Parathyroid adenoma (tissue), 2 donors: ENCODE data around the gene CASP7.

Experiments used
- H2AFZ ChIP-seq: fragments of 300-600 bp; sonication (generic); one replicate; pipeline ENCODE4 v1.7.0; 2017; ENCODE audit warnings: antibody characterized with exemption, mild to moderate bottlenecking
- H3K27ac ChIP-seq: fragments of 300-600 bp; sonication (generic); one replicate; pipeline ENCODE4 v1.7.0; 2017
- H3K27me3 ChIP-seq: fragments of 300-600 bp; sonication (generic); one replicate; pipeline ENCODE4 v1.7.0; 2017; ENCODE audit warnings: low read length; ENCODE audit not compliant: control insufficient read depth, insufficient read depth
- H3K36me3 ChIP-seq: fragments of 300-600 bp; sonication (generic); one replicate; pipeline ENCODE4 v1.7.0; 2017; ENCODE audit warnings: low read length; ENCODE audit not compliant: control insufficient read depth, insufficient read depth
- H3K4me1 ChIP-seq: fragments of 300-600 bp; sonication (generic); one replicate; pipeline ENCODE4 v1.7.0; 2017; ENCODE audit warnings: control low read depth
- H3K4me2 ChIP-seq: fragments of 300-600 bp; sonication (generic); one replicate; pipeline ENCODE4 v1.7.0; 2017; ENCODE audit warnings: low read length
- H3K4me3 ChIP-seq: fragments of 300-600 bp; sonication (generic); one replicate; pipeline ENCODE4 v1.7.0; 2017; ENCODE audit warnings: low read depth, low read length
- H3K79me2 ChIP-seq: fragments of 300-600 bp; sonication (generic); one replicate; pipeline ENCODE4 v1.7.0; 2017; ENCODE audit warnings: control low read depth
- H3K9ac ChIP-seq: fragments of 300-600 bp; sonication (generic); one replicate; pipeline ENCODE4 v1.7.0; 2017; ENCODE audit warnings: mild to moderate bottlenecking
- H3K9me3 ChIP-seq: fragments of 300-600 bp; sonication (generic); one replicate; pipeline ENCODE4 v1.7.0; 2017; ENCODE audit warnings: low read length; ENCODE audit not compliant: control insufficient read depth
- CTCF ChIP-seq: fragments of 300-600 bp; sonication (generic); IDR thresholded peaks from one replicate; pipeline ENCODE4 v1.7.0; 2017; ENCODE audit warnings: antibody characterized with exemption, mild to moderate bottlenecking
- donor health status: primary hyperparathyroidism.

CASP7 gene

GRCh38 chr10:113752553-113752952 is 72.8 kb downstream of the CASP7 start:
- peaks cover 3% of the 10 kb centered on the region for H3K36me3 ChIP-seq
- H3K9ac ChIP-seq: no peak overlapping the region
- H3K9me3 ChIP-seq: no peaks in the 10 kb centered on the region
- no peak for TF ChIP-seq CTCF
- H3K4me1 ChIP-seq: no peaks in the 10 kb centered on the region
- H2AFZ ChIP-seq: no peak overlapping the region
- no peak overlapping the region for H3K4me2 ChIP-seq
- H3K79me2 ChIP-seq: no peaks in the 10 kb centered on the region
- no peak overlapping the region for H3K27ac ChIP-seq
- H3K4me3 ChIP-seq: no peak overlapping the region
- H3K27me3 ChIP-seq: no peaks in the 10 kb centered on the region

GRCh38 chr10:113753020-113753692 is 73.4 kb downstream of the CASP7 start:
- no peak overlapping the region for H3K4me3 ChIP-seq
- no peaks in the 10 kb centered on the region for H3K9me3 ChIP-seq

GRCh38 chr10:113754125-113754524 is 74.4 kb downstream of the CASP7 start:
- Histone ChIP-seq H2AFZ (no peak overlapping the region), H3K9ac (no peak overlapping the region), H3K9me3 (no peaks in the 10 kb centered on the region), H3K4me2 (no peak overlapping the region), H3K27ac (no peak overlapping the region), H3K36me3 (peaks cover 3% of the 10 kb centered on the region), H3K79me2 (no peaks in the 10 kb centered on the region), H3K4me3 (no peak overlapping the region), H3K4me1 (no peaks in the 10 kb centered on the region), H3K27me3 (no peaks in the 10 kb centered on the region)
- no peak for TF ChIP-seq CTCF

More at GRCh38 chr10:113753020-113753692, 73.4 kb downstream of the CASP7 start:
- no peak overlapping the region for H2AFZ ChIP-seq
- H3K36me3 ChIP-seq: peaks cover 3% of the 10 kb centered on the region
- H3K4me2 ChIP-seq: no peak overlapping the region
- no peak overlapping the region for H3K9ac ChIP-seq
- H3K27me3 ChIP-seq: no peaks in the 10 kb centered on the region
- TF ChIP-seq CTCF: no peak
- H3K27ac ChIP-seq: no peak overlapping the region
- no peaks in the 10 kb centered on the region for H3K4me1 ChIP-seq
- H3K79me2 ChIP-seq: no peaks in the 10 kb centered on the region

GRCh38 chr10:113754768-113755167 is 75.1 kb downstream of the CASP7 start:
- no peak for TF ChIP-seq CTCF
- Histone ChIP-seq H2AFZ (no peak overlapping the region), H3K4me1 (no peaks in the 10 kb centered on the region), H3K4me3 (no peak overlapping the region), H3K36me3 (peaks cover 3% of the 10 kb centered on the region), H3K27me3 (no peaks in the 10 kb centered on the region), H3K9ac (no peak overlapping the region), H3K9me3 (no peaks in the 10 kb centered on the region), H3K79me2 (no peaks in the 10 kb centered on the region), H3K27ac (no peak overlapping the region), H3K4me2 (no peak overlapping the region)

- Histone ChIP-seq H3K4me1 (no peaks in the 10 kb centered on the region), H3K9me3 (no peaks in the 10 kb centered on the region)
Observed at GRCh38 chr10:113756940-113757543, 77.3 kb downstream of the CASP7 start.

More at GRCh38 chr10:113756940-113757543, 77.3 kb downstream of the CASP7 start:
- H3K79me2 ChIP-seq: no peaks in the 10 kb centered on the region
- H3K4me2 ChIP-seq: no peak overlapping the region
- no peaks in the 10 kb centered on the region for H3K36me3 ChIP-seq
- H3K27ac ChIP-seq: no peak overlapping the region
- TF ChIP-seq CTCF: no peak
- no peak overlapping the region for H3K4me3 ChIP-seq
- no peak overlapping the region for H2AFZ ChIP-seq
- no peaks in the 10 kb centered on the region for H3K27me3 ChIP-seq
- H3K9ac ChIP-seq: no peak overlapping the region
